ENCODE results near the gene RNASEH2A.

DNA sequence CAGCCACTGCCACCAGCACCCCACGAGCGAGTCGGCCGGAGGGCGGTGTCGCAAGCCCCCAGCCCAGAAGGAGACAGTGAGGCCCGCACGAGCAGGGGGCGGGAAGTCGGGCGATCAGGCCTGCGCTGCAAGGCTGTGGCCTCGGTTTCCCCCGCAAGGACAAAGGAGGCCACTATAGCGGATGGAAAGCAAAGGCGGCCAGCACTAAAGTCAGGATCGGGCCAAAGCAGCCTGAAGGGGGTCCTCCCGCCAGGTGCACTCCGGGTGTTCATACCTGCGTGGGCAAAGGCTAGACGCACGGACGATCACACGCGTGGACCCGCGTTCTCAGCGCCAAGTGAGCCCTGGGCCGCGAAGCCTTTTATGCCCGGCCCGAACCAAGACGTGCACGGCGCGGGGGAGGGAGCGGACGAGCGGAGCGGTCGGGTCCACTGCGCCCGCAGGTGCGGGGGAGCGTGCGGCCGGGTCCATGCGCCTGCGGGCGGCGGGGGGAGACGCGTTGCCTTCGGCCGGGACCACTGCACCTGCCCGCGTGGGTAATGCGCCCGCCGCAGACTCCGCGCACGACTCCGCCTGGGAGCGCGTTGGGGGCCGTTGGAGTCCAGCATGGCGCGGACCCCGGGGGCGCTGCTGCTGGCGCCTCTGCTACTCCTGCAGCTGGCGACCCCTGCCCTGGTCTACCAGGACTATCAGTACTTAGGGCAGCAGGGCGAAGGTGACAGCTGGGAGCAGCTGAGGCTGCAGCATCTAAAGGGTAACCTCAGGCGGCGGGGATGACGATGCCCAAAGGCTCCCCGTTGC, 4.7 kb upstream of the RNASEH2A start, which contains the start of the genes PRDX2 and THSD8:
- TF ChIP-seq CTCF (IDR thresholded peaks at IDR 0.05 in 8 of 11, conservative IDR thresholded peaks at IDR 0.05 in 3 of 11), result peak in 1 of 11 experiments; percentile 17
- TF ChIP-seq POLR2AphosphoS5 (IDR thresholded peaks at IDR 0.05), result peak; percentile 94
- peak in 2 of 3 donors; percentile 58 to 65 for TF ChIP-seq POLR2A (IDR thresholded peaks at IDR 0.05)
